H1 (cell line): ENCODE results near the gene MCFD2.

Experiments used
- NRF1 ChIP-seq: IDR thresholded peaks from 2 replicates; pipeline ENCODE4 v1.6.1; 2011; ENCODE audit warnings: mild to moderate bottlenecking, low read depth, low read length, improper control_type of control experiment
- POLR2A ChIP-seq, 2 experiments: IDR thresholded peaks; 1 replicate in 1 of 2; 2 replicates in 1 of 2; pipeline ENCODE4 v1.6.1; 2011; ENCODE audit warnings: low read depth in 2 of 2, low read length in 2 of 2, mild to moderate bottlenecking in 2 of 2; ENCODE audit errors: control extremely low read depth in 1 of 2
- POLR2AphosphoS5 ChIP-seq: IDR thresholded peaks from 2 replicates; pipeline ENCODE4 v1.6.1; 2011; ENCODE audit warnings: low read depth, low read length
- SP1 ChIP-seq: IDR thresholded peaks from 2 replicates; pipeline ENCODE4 v1.6.1; 2011; ENCODE audit warnings: low read depth, low read length
- SRF ChIP-seq: IDR thresholded peaks from 2 replicates; pipeline ENCODE4 v1.6.1; 2011; ENCODE audit warnings: mild to moderate bottlenecking, low read depth, low read length, moderate library complexity
- TBP ChIP-seq: IDR thresholded peaks from 2 replicates; pipeline ENCODE4 v1.6.1; 2011; ENCODE audit warnings: low read depth, low read length, improper control_type of control experiment
- TF ChIP-seq, protein P1 (sequence below), 3 experiments: IDR thresholded peaks; 1 replicate in 2 of 3; 2 replicates in 1 of 3; pipeline versions ENCODE4 v1.5.1 to v1.6.1; 2011; ENCODE audit warnings: low read length in 3 of 3, mild to moderate bottlenecking in 3 of 3, inconsistent platforms in 2 of 3, low read depth in 1 of 3, moderate library complexity in 1 of 3; ENCODE audit not compliant: insufficient read depth in 1 of 3; ENCODE audit errors: control extremely low read depth in 1 of 3

DNA sequence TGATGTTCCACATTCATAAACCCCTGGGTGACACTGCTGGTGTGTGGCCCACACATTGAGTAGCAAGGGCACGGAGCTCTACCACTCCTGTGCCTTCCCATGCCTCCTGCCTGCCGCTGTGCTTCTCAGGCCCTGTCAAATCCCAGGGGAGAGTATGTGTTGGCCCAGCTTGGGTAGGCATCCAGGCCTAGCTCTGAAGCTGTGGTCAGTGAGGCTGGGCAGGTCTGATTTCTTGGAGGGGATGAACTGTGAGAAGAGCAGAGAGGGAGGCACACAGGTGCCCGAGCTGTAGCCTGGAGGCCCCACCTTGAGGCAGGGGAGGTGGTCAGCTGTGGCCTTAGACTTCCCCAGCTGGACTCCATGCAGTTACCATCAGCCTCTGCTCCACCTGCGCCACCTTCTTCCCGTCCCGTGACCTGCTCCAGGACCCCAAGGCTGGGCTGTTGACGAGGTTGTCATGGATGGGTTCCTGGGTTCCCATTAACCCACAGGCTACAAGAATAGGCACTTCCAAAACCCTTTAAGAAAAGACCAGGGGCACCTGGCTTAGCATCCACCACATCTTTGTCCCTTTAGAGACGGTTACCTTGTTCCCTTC is 23.6 kb downstream of the MCFD2 start:
- TF ChIP-seq, protein P1, sequence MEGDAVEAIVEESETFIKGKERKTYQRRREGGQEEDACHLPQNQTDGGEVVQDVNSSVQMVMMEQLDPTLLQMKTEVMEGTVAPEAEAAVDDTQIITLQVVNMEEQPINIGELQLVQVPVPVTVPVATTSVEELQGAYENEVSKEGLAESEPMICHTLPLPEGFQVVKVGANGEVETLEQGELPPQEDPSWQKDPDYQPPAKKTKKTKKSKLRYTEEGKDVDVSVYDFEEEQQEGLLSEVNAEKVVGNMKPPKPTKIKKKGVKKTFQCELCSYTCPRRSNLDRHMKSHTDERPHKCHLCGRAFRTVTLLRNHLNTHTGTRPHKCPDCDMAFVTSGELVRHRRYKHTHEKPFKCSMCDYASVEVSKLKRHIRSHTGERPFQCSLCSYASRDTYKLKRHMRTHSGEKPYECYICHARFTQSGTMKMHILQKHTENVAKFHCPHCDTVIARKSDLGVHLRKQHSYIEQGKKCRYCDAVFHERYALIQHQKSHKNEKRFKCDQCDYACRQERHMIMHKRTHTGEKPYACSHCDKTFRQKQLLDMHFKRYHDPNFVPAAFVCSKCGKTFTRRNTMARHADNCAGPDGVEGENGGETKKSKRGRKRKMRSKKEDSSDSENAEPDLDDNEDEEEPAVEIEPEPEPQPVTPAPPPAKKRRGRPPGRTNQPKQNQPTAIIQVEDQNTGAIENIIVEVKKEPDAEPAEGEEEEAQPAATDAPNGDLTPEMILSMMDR (IDR thresholded peaks at IDR 0.05; ENCODE audit: control extremely low read depth in 1 of 3, insufficient read depth in 1 of 3, low read depth in 1 of 3, low read length in 3 of 3): no peak
- TF ChIP-seq POLR2A (IDR thresholded peaks at IDR 0.05; ENCODE audit: control extremely low read depth in 1 of 2, low read depth in 2 of 2, low read length in 2 of 2) (no peak), TBP (no peak), POLR2AphosphoS5 (no peak), SRF (no peak), NRF1 (no peak), SP1 (no peak)
